AG04450 (cell line): Measurements from ENCODE around the gene DCAF7. TPM values are rescaled to one million over a fixed set of nuclear protein-coding genes. Genes with fewer than 3 reads are reported as not detected.

Source experiments
- CTCF ChIA-PET: fragments of 300-600, 350-600 bp; formaldehyde crosslinking; extraction: SDS; loops from one replicate; lab custom pipeline; 2022; ENCODE audit warnings: antibody characterized with exemption, inconsistent platforms; lab: Charles Lee
- POLR2A ChIA-PET: fragments of 350-600 bp; formaldehyde crosslinking; extraction: SDS; loops from one replicate; lab custom pipeline; 2021; ENCODE audit warnings: antibody characterized with exemption, inconsistent platforms; lab: Yijun Ruan, JAX
- DNase-seq: peaks from one replicate; pipeline ENCODE4 v3.0.0-alpha.2; 2011; ENCODE audit warnings: low read depth, low spot score
- H3K27ac ChIP-seq: one replicate; pipeline ENCODE4 v1.5.1; 2012; ENCODE audit warnings: low read depth, low read length, control low read depth
- H3K27me3 ChIP-seq: one replicate; pipeline ENCODE4 v1.6.0; 2012; ENCODE audit warnings: low read length; ENCODE audit not compliant: control insufficient read depth, insufficient read depth
- H3K4me3 ChIP-seq: 2 replicates; pipeline ENCODE4 v1.5.1; 2011; ENCODE audit warnings: mild to moderate bottlenecking, low read depth, low read length, control low read depth
- H3K9me3 ChIP-seq: 2 replicates; pipeline ENCODE4 v1.5.1; 2012; ENCODE audit warnings: low read length; ENCODE audit not compliant: control insufficient read depth, insufficient read depth
- CTCF ChIP-seq: IDR thresholded peaks from 2 replicates; pipeline ENCODE4 v1.5.1; 2011; ENCODE audit warnings: low read depth, low read length, control low read depth, inconsistent platforms
- polyA plus RNA-seq: library from polyadenylated mRNA; depleted of rRNA; stranded (reverse); fragments of >200 nt; gene quantifications from 2 replicates; pipeline ENCODE4 v1.2.3, GENCODE V29; 2011

DCAF7 gene
- polyA plus RNA-seq, 1 experiment = 50.4 TPM

DNA sequence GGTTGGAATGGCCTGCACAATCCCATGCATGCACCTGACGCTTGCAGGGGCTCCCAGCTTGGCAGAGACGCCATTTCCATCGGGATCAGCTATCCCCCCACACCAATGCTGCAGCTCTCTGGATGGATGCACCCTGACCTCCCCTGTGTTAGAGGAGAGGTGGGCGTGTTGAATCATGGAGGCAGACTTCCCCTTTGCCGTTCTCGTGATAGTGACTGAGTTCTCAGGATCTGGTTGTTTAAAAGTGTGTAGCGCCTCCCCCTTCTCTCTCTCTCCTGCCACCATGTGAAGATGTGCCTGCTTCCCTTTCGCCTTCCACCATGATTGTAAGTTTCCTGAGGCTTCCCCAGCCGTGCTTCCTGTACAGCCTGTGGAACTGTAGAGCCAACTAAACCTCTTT is 44.9 kb upstream of the DCAF7 start:
- no peak for DNase-seq
- peaks cover 8% of the 10 kb centered on the region for H3K27me3 ChIP-seq
- CTCF ChIA-PET = no interaction called here
- peaks cover 9% of the 10 kb centered on the region for H3K9me3 ChIP-seq
- no peak overlapping the region for H3K4me3 ChIP-seq
- H3K27ac ChIP-seq = no peak overlapping the region
- POLR2A ChIA-PET = no interaction called here
- TF ChIP-seq CTCF = no peak

- CTCF ChIA-PET = no interaction called here
- TF ChIP-seq CTCF = no peak
- peaks cover 8% of the 10 kb centered on the region for H3K27me3 ChIP-seq
- no peak overlapping the region for H3K27ac ChIP-seq
- H3K4me3 ChIP-seq = no peak overlapping the region
- H3K9me3 ChIP-seq = peaks cover 9% of the 10 kb centered on the region
- POLR2A ChIA-PET = no interaction called here
- no peak for DNase-seq
Measured at GRCh38 chr17:63506627-63507026, 43.6 kb upstream of the DCAF7 start.

DNA sequence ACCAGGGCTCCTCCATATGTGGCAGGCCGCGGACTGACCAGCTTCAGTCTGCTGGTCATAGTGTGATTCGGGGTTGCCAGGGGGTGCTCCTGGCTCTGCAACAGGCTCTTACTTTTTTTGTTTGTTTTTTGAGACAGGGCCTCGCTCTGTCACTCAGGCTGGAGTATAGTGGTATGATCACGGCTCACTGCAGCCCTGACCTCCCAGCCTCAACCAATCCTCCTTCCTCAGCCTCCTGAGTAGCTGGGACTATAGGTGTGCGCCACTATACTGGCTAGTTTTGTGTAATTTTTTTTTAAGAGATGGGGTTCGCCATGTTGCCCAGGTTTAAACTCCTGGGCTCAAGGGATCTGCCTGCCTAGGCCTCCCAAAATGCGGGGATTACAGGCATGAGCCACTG is 38.9 kb upstream of the DCAF7 start:
- Histone ChIP-seq H3K27ac (no peak overlapping the region), H3K9me3 (peaks cover 2% of the 10 kb centered on the region; the same call in 1 of the 2 replicates), H3K4me3 (no peak overlapping the region), H3K27me3 (peaks cover 3% of the 10 kb centered on the region)
- ChIA-PET CTCF (no interaction called here), POLR2A (no interaction called here)
- TF ChIP-seq CTCF = no peak
- DNase-seq = no peak

- Histone ChIP-seq H3K9me3 (peaks cover 2% of the 10 kb centered on the region; the same call in 1 of the 2 replicates), H3K27ac (no peak overlapping the region), H3K4me3 (no peak overlapping the region), H3K27me3 (no peaks in the 10 kb centered on the region)
- ChIA-PET POLR2A (no interaction called here), CTCF (no interaction called here)
- no peak for TF ChIP-seq CTCF
- DNase-seq = no peak
Measured at GRCh38 chr17:63512388-63512787, 37.9 kb upstream of the DCAF7 start.

GRCh38 chr17:63512896-63513644 is 37.2 kb upstream of the DCAF7 start:
- CTCF ChIA-PET = no interaction called here
- DNase-seq = no peak
- POLR2A ChIA-PET = no interaction called here

More at GRCh38 chr17:63512896-63513644, 37.2 kb upstream of the DCAF7 start:
- Histone ChIP-seq H3K9me3 (peaks cover 2% of the 10 kb centered on the region; the same call in 1 of the 2 replicates), H3K27ac (no peak overlapping the region), H3K27me3 (no peaks in the 10 kb centered on the region), H3K4me3 (no peak overlapping the region)
- TF ChIP-seq CTCF = no peak
